ENCODE data around the gene NTM.

The NTM gene

GRCh38 chr11:131880976-131881375, 510.6 kb downstream of the NTM start:
- no peak overlapping the region for H3K27ac Mint-ChIP-seq
- peaks cover 28% of the 10 kb centered on the region for H3K27me3 Mint-ChIP-seq
- H3K4me1 Mint-ChIP-seq (ENCODE audit: low read depth) = no peaks in the 10 kb centered on the region
- intact Hi-C loops (cut with micrococcal nuclease) = no loop called here
- no peaks in the 10 kb centered on the region for H3K36me3 Mint-ChIP-seq (ENCODE audit: low read depth)
- no peak overlapping the region for H3K4me3 Mint-ChIP-seq
- H3K9me3 Mint-ChIP-seq = no peaks in the 10 kb centered on the region

- H3K9me3 Mint-ChIP-seq = no peaks in the 10 kb centered on the region
- peaks cover 31% of the 10 kb centered on the region for H3K27me3 Mint-ChIP-seq
- no peak overlapping the region for H3K27ac Mint-ChIP-seq
- intact Hi-C loops (cut with micrococcal nuclease) = no loop called here
- no peaks in the 10 kb centered on the region for H3K4me1 Mint-ChIP-seq (ENCODE audit: low read depth)
- no peak overlapping the region for H3K4me3 Mint-ChIP-seq
- no peaks in the 10 kb centered on the region for H3K36me3 Mint-ChIP-seq (ENCODE audit: low read depth)
These were observed 512.9 kb downstream of the NTM start for GRCh38 chr11:131883332-131883731.

GRCh38 chr11:131884461-131885073, 514.2 kb downstream of the NTM start:
- H3K27ac Mint-ChIP-seq = no peak overlapping the region
- peaks cover 28% of the 10 kb centered on the region for H3K27me3 Mint-ChIP-seq
- intact Hi-C loops (cut with micrococcal nuclease) = no loop called here
- H3K4me1 Mint-ChIP-seq (ENCODE audit: low read depth) = no peaks in the 10 kb centered on the region
- H3K9me3 Mint-ChIP-seq = no peaks in the 10 kb centered on the region
- H3K4me3 Mint-ChIP-seq = no peak overlapping the region
- H3K36me3 Mint-ChIP-seq (ENCODE audit: low read depth) = no peaks in the 10 kb centered on the region

- intact Hi-C loops (cut with micrococcal nuclease) = no loop called here
- Mint-ChIP-seq H3K9me3 (no peaks in the 10 kb centered on the region), H3K4me3 (no peak overlapping the region), H3K4me1 (ENCODE audit: low read depth) (no peaks in the 10 kb centered on the region), H3K27me3 (peaks cover 23% of the 10 kb centered on the region), H3K27ac (no peak overlapping the region), H3K36me3 (ENCODE audit: low read depth) (no peaks in the 10 kb centered on the region)
These were observed 515.0 kb downstream of the NTM start for GRCh38 chr11:131885431-131885830.

GRCh38 chr11:131886201-131886600, 515.8 kb downstream of the NTM start:
- no peaks in the 10 kb centered on the region for H3K4me1 Mint-ChIP-seq (ENCODE audit: low read depth)
- H3K4me3 Mint-ChIP-seq = no peak overlapping the region
- intact Hi-C loops (cut with micrococcal nuclease) = no loop called here
- H3K27ac Mint-ChIP-seq = no peak overlapping the region
- H3K27me3 Mint-ChIP-seq = peaks cover 22% of the 10 kb centered on the region
- H3K36me3 Mint-ChIP-seq (ENCODE audit: low read depth) = no peaks in the 10 kb centered on the region
- no peaks in the 10 kb centered on the region for H3K9me3 Mint-ChIP-seq

- Mint-ChIP-seq H3K4me1 (ENCODE audit: low read depth) (no peaks in the 10 kb centered on the region), H3K36me3 (ENCODE audit: low read depth) (no peaks in the 10 kb centered on the region), H3K4me3 (no peak overlapping the region), H3K27ac (no peak overlapping the region), H3K9me3 (no peaks in the 10 kb centered on the region), H3K27me3 (peaks cover 19% of the 10 kb centered on the region)
- intact Hi-C loops (cut with micrococcal nuclease) = no loop called here
These were observed 517.9 kb downstream of the NTM start for GRCh38 chr11:131888230-131888855.

- no peak overlapping the region for H3K27ac Mint-ChIP-seq
- H3K4me1 Mint-ChIP-seq (ENCODE audit: low read depth) = no peaks in the 10 kb centered on the region
- intact Hi-C loops (cut with micrococcal nuclease) = no loop called here
- H3K36me3 Mint-ChIP-seq (ENCODE audit: low read depth) = no peaks in the 10 kb centered on the region
- H3K9me3 Mint-ChIP-seq = no peaks in the 10 kb centered on the region
- H3K27me3 Mint-ChIP-seq = peaks cover 17% of the 10 kb centered on the region
- no peak overlapping the region for H3K4me3 Mint-ChIP-seq
These were observed 518.7 kb downstream of the NTM start for GRCh38 chr11:131889146-131889577.

GRCh38 chr11:131889760-131890581, 519.6 kb downstream of the NTM start:
- Mint-ChIP-seq H3K36me3 (ENCODE audit: low read depth) (no peaks in the 10 kb centered on the region), H3K27ac (no peak overlapping the region), H3K4me1 (ENCODE audit: low read depth) (no peaks in the 10 kb centered on the region), H3K9me3 (no peaks in the 10 kb centered on the region), H3K27me3 (peaks cover 15% of the 10 kb centered on the region), H3K4me3 (no peak overlapping the region)
- intact Hi-C loops (cut with micrococcal nuclease) = no loop called here

- Mint-ChIP-seq H3K9me3 (no peaks in the 10 kb centered on the region), H3K4me1 (ENCODE audit: low read depth) (no peaks in the 10 kb centered on the region), H3K27ac (no peak overlapping the region), H3K27me3 (peaks cover 7% of the 10 kb centered on the region), H3K36me3 (ENCODE audit: low read depth) (no peaks in the 10 kb centered on the region), H3K4me3 (no peak overlapping the region)
- intact Hi-C loops (cut with micrococcal nuclease) = no loop called here
These were observed 522.9 kb downstream of the NTM start for GRCh38 chr11:131893103-131893890.

- Mint-ChIP-seq H3K27me3 (peaks cover 9% of the 10 kb centered on the region), H3K9me3 (no peaks in the 10 kb centered on the region), H3K27ac (no peak overlapping the region), H3K4me1 (ENCODE audit: low read depth) (no peaks in the 10 kb centered on the region), H3K36me3 (ENCODE audit: low read depth) (no peaks in the 10 kb centered on the region), H3K4me3 (no peak overlapping the region)
- intact Hi-C loops (cut with micrococcal nuclease) = no loop called here
These were observed 523.6 kb downstream of the NTM start for GRCh38 chr11:131893988-131894387.

- Mint-ChIP-seq H3K4me1 (ENCODE audit: low read depth) (peaks cover 2% of the 10 kb centered on the region), H3K27me3 (peaks cover 11% of the 10 kb centered on the region), H3K27ac (no peak overlapping the region), H3K9me3 (no peaks in the 10 kb centered on the region), H3K4me3 (no peak overlapping the region), H3K36me3 (ENCODE audit: low read depth) (no peaks in the 10 kb centered on the region)
- intact Hi-C loops (cut with micrococcal nuclease) = no loop called here
These were observed 524.5 kb downstream of the NTM start for GRCh38 chr11:131894615-131895544.

- Mint-ChIP-seq H3K4me1 (ENCODE audit: low read depth) (peaks cover 9% of the 10 kb centered on the region), H3K27ac (no peak overlapping the region), H3K36me3 (ENCODE audit: low read depth) (no peaks in the 10 kb centered on the region), H3K4me3 (no peak overlapping the region), H3K9me3 (no peaks in the 10 kb centered on the region), H3K27me3 (peaks cover 16% of the 10 kb centered on the region)
- intact Hi-C loops (cut with micrococcal nuclease) = no loop called here
These were observed 525.5 kb downstream of the NTM start for GRCh38 chr11:131895865-131896264.

- H3K27ac Mint-ChIP-seq = no peak overlapping the region
- no peaks in the 10 kb centered on the region for H3K36me3 Mint-ChIP-seq (ENCODE audit: low read depth)
- H3K4me3 Mint-ChIP-seq = no peak overlapping the region
- H3K27me3 Mint-ChIP-seq = peaks cover 20% of the 10 kb centered on the region
- intact Hi-C loops (cut with micrococcal nuclease) = no loop called here
- H3K4me1 Mint-ChIP-seq (ENCODE audit: low read depth) = peaks cover 9% of the 10 kb centered on the region
- no peaks in the 10 kb centered on the region for H3K9me3 Mint-ChIP-seq
These were observed 526.7 kb downstream of the NTM start for GRCh38 chr11:131896978-131897615.
